HCT116 (cell line): Measurements from ENCODE around the gene INF2. TPM values are rescaled to one million over a fixed set of nuclear protein-coding genes. Genes with fewer than 3 reads are reported as not detected.

Experiments used
- ATAC-seq: fragments of 200-7000 bp; cut with Tn5 transposase; 2 replicates; pipeline ENCODE4 v1.9.1; 2020; ENCODE audit warnings: mild to moderate bottlenecking, moderate library complexity
- BruUV-seq: library from RNA; stranded (reverse); fragments of 400-500 nt; replicated peaks from 2 replicates; lab custom pipeline; 2021; lab: Mats Ljungman, UMichigan
- CTCF ChIA-PET: fragments of 300-600 bp; sonication (Branson Sonifier 250); formaldehyde crosslinking; loops from one replicate; lab custom pipeline; 2021; ENCODE audit warnings: antibody characterized with exemption; lab: Charles Lee
- POLR2A ChIA-PET: fragments of 300-600, 350-600 bp; sonication (Branson Sonifier 250); formaldehyde crosslinking; loops from one replicate; lab custom pipeline; 2021; ENCODE audit warnings: antibody characterized with exemption; lab: Charles Lee
- RAD21 ChIA-PET, 2 experiments: fragments of 300-600 bp; sonication (Branson Sonifier 250); formaldehyde crosslinking; loops; one replicate each; lab custom pipeline; 2023; ENCODE audit warnings: low total read pairs in 2 of 2; ENCODE audit not compliant: uncharacterized antibody in 2 of 2, unreplicated experiment in 2 of 2, low non-redundant PET in 1 of 2; lab: Charles Lee
- DNase-seq: peaks from one replicate; pipeline ENCODE4 v3.0.0-alpha.2; 2010; ENCODE audit warnings: low read depth, low spot score
- H2AFZ ChIP-seq: fragments of 200-600 bp; shearing (Covaris generic), sonication (generic); 2 replicates; pipeline ENCODE4 v1.6.1; 2017; ENCODE audit warnings: low read depth, mixed run types, mixed read lengths, antibody characterized with exemption, low read length; ENCODE audit not compliant: poor library complexity, severe bottlenecking
- H3K27ac ChIP-seq: 2 replicates; pipeline ENCODE4 v1.5.1; 2012; ENCODE audit warnings: low read depth, low read length
- H3K27me3 ChIP-seq: fragments of 200-600 bp; sonication (generic); 2 replicates; pipeline ENCODE4 v1.6.1; 2016; ENCODE audit warnings: mixed run types, low read length, mixed read lengths; ENCODE audit not compliant: insufficient read depth
- H3K36me3 ChIP-seq, 2 experiments: fragments of 200-500 bp in 1 of 2; fragments of 200-600 bp in 1 of 2; sonication (Bioruptor generic) in 1 of 2; sonication (generic) in 1 of 2; 2 replicates each; pipeline versions ENCODE4 v1.5.1 to v1.6.1; 2014 to 2016; ENCODE audit warnings: low read length in 2 of 2, inconsistent platforms in 1 of 2, mixed read lengths in 1 of 2, mixed run types in 1 of 2; ENCODE audit not compliant: insufficient read depth in 2 of 2, control insufficient read depth in 1 of 2
- H3K4me1 ChIP-seq, 2 experiments: fragments of 200-600 bp in 1 of 2; sonication (generic) in 1 of 2; 2 replicates each; pipeline versions ENCODE4 v1.5.1 to v1.6.1; 2012 to 2017; ENCODE audit warnings: low read length in 2 of 2, inconsistent platforms in 1 of 2, mild to moderate bottlenecking in 1 of 2, mixed read lengths in 1 of 2, mixed run types in 1 of 2, moderate library complexity in 1 of 2; ENCODE audit not compliant: insufficient read depth in 2 of 2, control insufficient read depth in 1 of 2
- H3K4me2 ChIP-seq: fragments of 200-600 bp; sonication (generic); 2 replicates; pipeline ENCODE4 v1.6.1; 2017; ENCODE audit warnings: mixed run types, low read length, mixed read lengths
- H3K4me3 ChIP-seq, 2 experiments: fragments of 200-600 bp in 1 of 2; sonication (generic) in 1 of 2; replicated peaks in 1 of 2; 2 replicates each; pipeline ENCODE4 v1.5.1; 2011 to 2016; ENCODE audit warnings: low read length in 2 of 2, control low read depth in 1 of 2, low read depth in 1 of 2, mild to moderate bottlenecking in 1 of 2, mixed read lengths in 1 of 2, mixed run types in 1 of 2
- H3K79me2 ChIP-seq: fragments of 200-600 bp; sonication (generic); 2 replicates; pipeline ENCODE4 v1.6.1; 2017; ENCODE audit warnings: mild to moderate bottlenecking, mixed run types, low read length, moderate library complexity, mixed read lengths; ENCODE audit not compliant: insufficient read depth
- H3K9ac ChIP-seq: fragments of 200-600 bp; sonication (generic); 2 replicates; pipeline ENCODE4 v1.6.1; 2016; ENCODE audit warnings: low read length, mixed read lengths
- H3K9me2 ChIP-seq: fragments of 200-600 bp; sonication (generic), shearing (Covaris generic); 2 replicates; pipeline ENCODE4 v1.6.1; 2017; ENCODE audit warnings: mixed run types, mild to moderate bottlenecking, moderate library complexity; ENCODE audit not compliant: insufficient read depth
- H3K9me3 ChIP-seq, 2 experiments: fragments of 200-500 bp in 1 of 2; fragments of 200-600 bp in 1 of 2; sonication (Bioruptor generic) in 1 of 2; sonication (generic) in 1 of 2; 2 replicates each; pipeline ENCODE4 v1.6.1; 2014 to 2017; ENCODE audit warnings: low read length in 2 of 2, mixed read lengths in 2 of 2, inconsistent platforms in 1 of 2, low read depth in 1 of 2, mild to moderate bottlenecking in 1 of 2, mixed run types in 1 of 2, moderate library complexity in 1 of 2; ENCODE audit not compliant: control insufficient read depth in 1 of 2, insufficient read depth in 1 of 2
- H4K20me1 ChIP-seq: fragments of 200-600 bp; sonication (generic), shearing (Covaris generic); 2 replicates; pipeline ENCODE4 v1.6.1; 2017; ENCODE audit warnings: mixed run types, mild to moderate bottlenecking, moderate library complexity; ENCODE audit not compliant: insufficient read depth
- CEBPB ChIP-seq: IDR thresholded peaks from 2 replicates; pipeline ENCODE4 v1.6.1; 2012; ENCODE audit warnings: low read depth
- EZH2phosphoT487 ChIP-seq: fragments of 200-600 bp; IDR thresholded peaks from 2 replicates; pipeline ENCODE4 v1.6.1; 2018; ENCODE audit warnings: antibody characterized with exemption, borderline replicate concordance
- POLR2A ChIP-seq: IDR thresholded peaks from 2 replicates; pipeline ENCODE4 v1.7.0; 2011; ENCODE audit warnings: borderline replicate concordance; ENCODE audit not compliant: insufficient read depth, insufficient read length; ENCODE audit errors: extremely low read depth
- RAD21 ChIP-seq: IDR thresholded peaks from 2 replicates; pipeline ENCODE4 v1.6.1; 2012; ENCODE audit warnings: low read depth, mild to moderate bottlenecking
- SIN3A ChIP-seq: IDR thresholded peaks from 2 replicates; pipeline ENCODE4 v1.6.1; 2012; ENCODE audit warnings: low read depth
- SP1 ChIP-seq: IDR thresholded peaks from 2 replicates; pipeline ENCODE4 v1.6.1; 2012; ENCODE audit warnings: low read depth
- YY1 ChIP-seq: IDR thresholded peaks from 2 replicates; pipeline ENCODE4 v1.6.1; 2011; ENCODE audit warnings: low read length, low read depth, moderate library complexity, mild to moderate bottlenecking; ENCODE audit not compliant: insufficient replicate concordance; ENCODE audit errors: extremely low read depth
- intact Hi-C: fragments of 100-400 bp; cut with micrococcal nuclease; formaldehyde crosslinking; loops from 2 replicates; pipeline ENCODE4 v1.10.0; 2022
- total RNA-seq: library from RNA; stranded (reverse); gene quantifications from one replicate; pipeline ENCODE4 v1.2.1, GENCODE V29; 2021; ENCODE audit not compliant: unreplicated experiment
- TF ChIP-seq, protein P1 (sequence below): IDR thresholded peaks from 2 replicates; pipeline ENCODE4 v1.6.1; 2012; ENCODE audit warnings: low read depth

The INF2 gene
- total RNA-seq, 1 experiment from 2014 or later = 95.8 TPM

- no peak overlapping the region for H2AFZ ChIP-seq
- H3K9ac ChIP-seq = peak overlapping the region; percentile 84
- CTCF ChIA-PET = interaction anchor here (1.4 to 1.9 kb wide), 3 partner anchors 11 to 23 kb away, joined by 5 to 9 read pairs (median 5); no protein-coding TSS in a partner anchor
These were observed 811 bp upstream of the INF2 start for GRCh38 chr14:104688505-104689108.

More at GRCh38 chr14:104688505-104689108, 811 bp upstream of the INF2 start:
- Histone ChIP-seq H3K36me3 (peaks cover 0 to 15% of the 10 kb centered on the region in 2 experiments; a peak in 2 of 4 replicates), H3K4me1 (peaks cover 41 to 62% of the 10 kb centered on the region in 2 experiments), H3K4me2 (peak overlapping the region; percentile 99), H3K9me2 (no peaks in the 10 kb centered on the region), H3K9me3 (no peaks in the 10 kb centered on the region), H3K79me2 (peaks cover 41% of the 10 kb centered on the region), H3K27me3 (no peaks in the 10 kb centered on the region), H4K20me1 (no peaks in the 10 kb centered on the region), H3K27ac (peak overlapping the region; percentile 93), H3K4me3 (peak overlapping the region; percentile 45 to 85)
- no peak for TF ChIP-seq YY1
- TF ChIP-seq POLR2A = no peak
- TF ChIP-seq EZH2phosphoT487 = no peak
- TF ChIP-seq RAD21 = no peak
- TF ChIP-seq SP1 = no peak
- TF ChIP-seq, protein P1, sequence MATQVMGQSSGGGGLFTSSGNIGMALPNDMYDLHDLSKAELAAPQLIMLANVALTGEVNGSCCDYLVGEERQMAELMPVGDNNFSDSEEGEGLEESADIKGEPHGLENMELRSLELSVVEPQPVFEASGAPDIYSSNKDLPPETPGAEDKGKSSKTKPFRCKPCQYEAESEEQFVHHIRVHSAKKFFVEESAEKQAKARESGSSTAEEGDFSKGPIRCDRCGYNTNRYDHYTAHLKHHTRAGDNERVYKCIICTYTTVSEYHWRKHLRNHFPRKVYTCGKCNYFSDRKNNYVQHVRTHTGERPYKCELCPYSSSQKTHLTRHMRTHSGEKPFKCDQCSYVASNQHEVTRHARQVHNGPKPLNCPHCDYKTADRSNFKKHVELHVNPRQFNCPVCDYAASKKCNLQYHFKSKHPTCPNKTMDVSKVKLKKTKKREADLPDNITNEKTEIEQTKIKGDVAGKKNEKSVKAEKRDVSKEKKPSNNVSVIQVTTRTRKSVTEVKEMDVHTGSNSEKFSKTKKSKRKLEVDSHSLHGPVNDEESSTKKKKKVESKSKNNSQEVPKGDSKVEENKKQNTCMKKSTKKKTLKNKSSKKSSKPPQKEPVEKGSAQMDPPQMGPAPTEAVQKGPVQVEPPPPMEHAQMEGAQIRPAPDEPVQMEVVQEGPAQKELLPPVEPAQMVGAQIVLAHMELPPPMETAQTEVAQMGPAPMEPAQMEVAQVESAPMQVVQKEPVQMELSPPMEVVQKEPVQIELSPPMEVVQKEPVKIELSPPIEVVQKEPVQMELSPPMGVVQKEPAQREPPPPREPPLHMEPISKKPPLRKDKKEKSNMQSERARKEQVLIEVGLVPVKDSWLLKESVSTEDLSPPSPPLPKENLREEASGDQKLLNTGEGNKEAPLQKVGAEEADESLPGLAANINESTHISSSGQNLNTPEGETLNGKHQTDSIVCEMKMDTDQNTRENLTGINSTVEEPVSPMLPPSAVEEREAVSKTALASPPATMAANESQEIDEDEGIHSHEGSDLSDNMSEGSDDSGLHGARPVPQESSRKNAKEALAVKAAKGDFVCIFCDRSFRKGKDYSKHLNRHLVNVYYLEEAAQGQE = no peak
- TF ChIP-seq SIN3A = no peak
- no peak for TF ChIP-seq CEBPB
- ATAC-seq (peak; percentile 26), DNase-seq (no peak)
- ChIA-PET RAD21 (interaction anchor here in 1 of 2 experiments (1.0 kb wide), 1 partner anchor 7 kb away, joined by 6 read pairs; no protein-coding TSS in a partner anchor), POLR2A (interaction anchor here (1.6 to 2.0 kb wide), 2 partner anchors 11 to 23 kb away, joined by 5 to 9 read pairs; no protein-coding TSS in a partner anchor)
- BruUV-seq = no TSS peak
- intact Hi-C loops = no loop called here
